SH-SY5Y (cell line): ENCODE measurements around the gene EFHC2.

ENCODE experiments used
- GATA2 ChIP-seq: IDR thresholded peaks from 2 replicates; pipeline ENCODE4 v1.6.1; 2011; ENCODE audit warnings: mild to moderate bottlenecking, low read depth, low read length
- GATA3 ChIP-seq: IDR thresholded peaks from 2 replicates; pipeline ENCODE4 v1.6.1; 2011; ENCODE audit warnings: low read depth, mild to moderate bottlenecking, low read length, moderate library complexity

DNA sequence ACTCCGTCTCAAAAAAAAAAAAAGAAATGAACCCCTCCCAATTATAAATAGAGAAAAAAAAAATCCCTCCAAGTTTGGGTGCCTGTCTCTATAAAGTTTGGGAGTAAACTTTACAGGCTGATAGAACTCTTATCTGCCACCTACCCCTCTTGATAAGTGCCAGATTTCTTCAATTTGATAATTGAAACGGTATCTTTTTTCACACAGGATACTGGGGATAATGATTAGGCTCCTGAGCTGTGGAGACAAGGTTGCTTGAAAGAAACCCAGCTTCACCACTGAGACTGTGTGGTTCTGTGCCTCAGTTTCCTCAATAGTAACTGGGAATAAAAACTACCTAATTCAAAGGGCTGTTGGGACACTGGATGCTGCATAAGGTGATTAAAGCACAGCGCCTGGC, 606 bp downstream of the EFHC2 start:
- no peak for TF ChIP-seq GATA3
- TF ChIP-seq GATA2, result no peak
